ENCODE results near the gene ZNF296. TPM values are rescaled to one million over a fixed set of nuclear protein-coding genes. Genes with fewer than 3 reads are reported as not detected.
A peak's percentile ranks its signal among the peaks of the same experiment; 100 is the strongest.

The ZNF296 gene
- total RNA-seq, 1 experiment from 2014 or later: not detected

GRCh38 chr19:45091031-45091923 is 15.0 kb upstream of the ZNF296 start:
- in situ Hi-C loops (cut with HindIII; ENCODE audit: low sequenced_read_pairs): no loop called here
- DNase-seq (ENCODE audit: low spot score): peak; percentile 99

GRCh38 chr19:45090606-45091005 is 14.3 kb upstream of the ZNF296 start:
- DNase-seq (ENCODE audit: low spot score): no peak
- in situ Hi-C loops (cut with HindIII; ENCODE audit: low sequenced_read_pairs): no loop called here

- in situ Hi-C loops (cut with HindIII; ENCODE audit: low sequenced_read_pairs): no loop called here
- DNase-seq (ENCODE audit: low spot score): no peak
Observed at GRCh38 chr19:45090034-45090433, 13.8 kb upstream of the ZNF296 start.

- DNase-seq (ENCODE audit: low spot score): no peak
- in situ Hi-C loops (cut with HindIII; ENCODE audit: low sequenced_read_pairs): no loop called here
Observed at GRCh38 chr19:45087531-45087930, 11.3 kb upstream of the ZNF296 start.

- no peak for DNase-seq (ENCODE audit: low spot score)
- in situ Hi-C loops (cut with HindIII; ENCODE audit: low sequenced_read_pairs): no loop called here
Observed at GRCh38 chr19:45086480-45086879, 10.2 kb upstream of the ZNF296 start.

- no peak for DNase-seq (ENCODE audit: low spot score)
- in situ Hi-C loops (cut with HindIII; ENCODE audit: low sequenced_read_pairs): no loop called here
Observed at GRCh38 chr19:45082170-45082569, 5.9 kb upstream of the ZNF296 start.

- DNase-seq (ENCODE audit: low spot score): no peak
Observed at GRCh38 chr19:45079911-45080370, 3.7 kb upstream of the ZNF296 start.

GRCh38 chr19:45079063-45079910 is 3.0 kb upstream of the ZNF296 start, which contains the start of gene GEMIN7:
TSS of gene GEMIN7 (plus strand) at chr19:45079260. CDS start at chr19:45090115, 10,855 bp downstream.
- DNase-seq (ENCODE audit: low spot score): peak; percentile 72
- in situ Hi-C loops (cut with HindIII; ENCODE audit: low sequenced_read_pairs): no loop called here

More at GRCh38 chr19:45079911-45080370, 3.7 kb upstream of the ZNF296 start:
- in situ Hi-C loops (cut with HindIII; ENCODE audit: low sequenced_read_pairs): no loop called here

GRCh38 chr19:45078390-45079062 is 2.2 kb upstream of the ZNF296 start:
- in situ Hi-C loops (cut with HindIII; ENCODE audit: low sequenced_read_pairs): no loop called here
- no peak for DNase-seq (ENCODE audit: low spot score)

- no peak for DNase-seq (ENCODE audit: low spot score)
- in situ Hi-C loops (cut with HindIII; ENCODE audit: low sequenced_read_pairs): no loop called here
Observed at GRCh38 chr19:45076851-45077730, 813 bp upstream of the ZNF296 start.

GRCh38 chr19:45075301-45076028 is 813 bp downstream of the ZNF296 start:
- in situ Hi-C loops (cut with HindIII; ENCODE audit: low sequenced_read_pairs): no loop called here
- peak; percentile 80 for DNase-seq (ENCODE audit: low spot score)

GRCh38 chr19:45074744-45075300 is 1.5 kb downstream of the ZNF296 start:
- peak; percentile 29 for DNase-seq (ENCODE audit: low spot score)
- in situ Hi-C loops (cut with HindIII; ENCODE audit: low sequenced_read_pairs): no loop called here

GRCh38 chr19:45071969-45072790 is 4.1 kb downstream of the ZNF296 start:
- DNase-seq (ENCODE audit: low spot score): peak; percentile 71
- in situ Hi-C loops (cut with HindIII; ENCODE audit: low sequenced_read_pairs): no loop called here

GRCh38 chr19:45071545-45071938 is 4.7 kb downstream of the ZNF296 start:
- DNase-seq (ENCODE audit: low spot score): no peak
- in situ Hi-C loops (cut with HindIII; ENCODE audit: low sequenced_read_pairs): no loop called here

GRCh38 chr19:45070861-45071544 is 5.3 kb downstream of the ZNF296 start:
- in situ Hi-C loops (cut with HindIII; ENCODE audit: low sequenced_read_pairs): no loop called here
- DNase-seq (ENCODE audit: low spot score): no peak

GRCh38 chr19:45070214-45070613 is 6.1 kb downstream of the ZNF296 start:
- in situ Hi-C loops (cut with HindIII; ENCODE audit: low sequenced_read_pairs): no loop called here
- no peak for DNase-seq (ENCODE audit: low spot score)

All from G401 (cell line).